ENCODE results near the gene CIT. TPM values are rescaled to one million over a fixed set of nuclear protein-coding genes. Genes with fewer than 3 reads are reported as not detected.

Gene CIT, protein sequence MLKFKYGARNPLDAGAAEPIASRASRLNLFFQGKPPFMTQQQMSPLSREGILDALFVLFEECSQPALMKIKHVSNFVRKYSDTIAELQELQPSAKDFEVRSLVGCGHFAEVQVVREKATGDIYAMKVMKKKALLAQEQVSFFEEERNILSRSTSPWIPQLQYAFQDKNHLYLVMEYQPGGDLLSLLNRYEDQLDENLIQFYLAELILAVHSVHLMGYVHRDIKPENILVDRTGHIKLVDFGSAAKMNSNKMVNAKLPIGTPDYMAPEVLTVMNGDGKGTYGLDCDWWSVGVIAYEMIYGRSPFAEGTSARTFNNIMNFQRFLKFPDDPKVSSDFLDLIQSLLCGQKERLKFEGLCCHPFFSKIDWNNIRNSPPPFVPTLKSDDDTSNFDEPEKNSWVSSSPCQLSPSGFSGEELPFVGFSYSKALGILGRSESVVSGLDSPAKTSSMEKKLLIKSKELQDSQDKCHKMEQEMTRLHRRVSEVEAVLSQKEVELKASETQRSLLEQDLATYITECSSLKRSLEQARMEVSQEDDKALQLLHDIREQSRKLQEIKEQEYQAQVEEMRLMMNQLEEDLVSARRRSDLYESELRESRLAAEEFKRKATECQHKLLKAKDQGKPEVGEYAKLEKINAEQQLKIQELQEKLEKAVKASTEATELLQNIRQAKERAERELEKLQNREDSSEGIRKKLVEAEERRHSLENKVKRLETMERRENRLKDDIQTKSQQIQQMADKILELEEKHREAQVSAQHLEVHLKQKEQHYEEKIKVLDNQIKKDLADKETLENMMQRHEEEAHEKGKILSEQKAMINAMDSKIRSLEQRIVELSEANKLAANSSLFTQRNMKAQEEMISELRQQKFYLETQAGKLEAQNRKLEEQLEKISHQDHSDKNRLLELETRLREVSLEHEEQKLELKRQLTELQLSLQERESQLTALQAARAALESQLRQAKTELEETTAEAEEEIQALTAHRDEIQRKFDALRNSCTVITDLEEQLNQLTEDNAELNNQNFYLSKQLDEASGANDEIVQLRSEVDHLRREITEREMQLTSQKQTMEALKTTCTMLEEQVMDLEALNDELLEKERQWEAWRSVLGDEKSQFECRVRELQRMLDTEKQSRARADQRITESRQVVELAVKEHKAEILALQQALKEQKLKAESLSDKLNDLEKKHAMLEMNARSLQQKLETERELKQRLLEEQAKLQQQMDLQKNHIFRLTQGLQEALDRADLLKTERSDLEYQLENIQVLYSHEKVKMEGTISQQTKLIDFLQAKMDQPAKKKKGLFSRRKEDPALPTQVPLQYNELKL (N-terminal part only)
- 1 to 10 TPM; 2.8 to 4.2 (median 3.6) TPM for total RNA-seq
- 2.0 TPM for total RNA-seq (2013)

DNA sequence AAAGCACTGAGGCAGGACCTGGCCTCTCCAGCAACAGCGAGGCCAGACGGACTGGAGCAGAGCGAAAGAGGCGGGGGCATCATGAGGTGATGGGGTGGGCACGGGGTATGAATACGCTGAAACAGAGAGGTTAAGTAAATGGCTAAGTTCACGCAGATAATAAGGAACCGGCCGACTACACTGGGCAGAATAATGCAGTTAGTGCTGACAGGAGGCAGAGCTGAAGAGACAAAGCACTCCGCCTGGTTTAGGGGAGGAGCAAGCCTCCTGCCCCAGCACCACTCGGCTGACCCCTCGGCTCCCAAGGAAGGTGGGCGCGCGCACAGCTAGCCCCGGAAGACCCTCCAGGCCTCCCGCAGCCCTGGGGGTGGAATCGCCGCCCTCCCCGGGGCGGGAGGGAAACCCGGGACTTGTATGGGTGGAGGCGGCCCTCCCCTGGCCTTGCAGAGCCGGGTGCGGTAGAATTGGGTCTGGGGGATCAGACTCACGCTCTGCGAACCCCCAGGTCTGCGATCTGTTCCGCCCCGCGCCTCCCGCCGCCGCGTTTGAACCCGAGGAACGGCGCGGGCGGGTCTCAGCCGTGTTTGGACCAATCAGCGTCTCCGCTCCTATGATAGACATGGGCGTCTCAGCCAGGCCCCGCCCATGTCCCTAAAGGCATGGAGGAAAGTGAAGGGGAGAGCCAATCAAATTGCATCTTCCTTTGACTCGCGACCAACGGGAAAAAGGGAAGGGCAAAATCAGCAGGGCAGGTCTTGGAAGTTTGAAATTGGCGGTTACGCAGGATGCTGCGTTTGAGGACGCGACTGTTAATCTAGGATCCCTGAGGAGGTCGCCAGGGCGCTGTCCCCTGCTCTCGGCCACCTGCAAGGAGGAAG is at the start of gene CIT:
Gene CIT, minus strand, starts transcription at position 560 of the 878 bp plus-strand sequence. CDS start 1,152 bp downstream, outside the sequence.
- peak within 1 kb of the TSS in 1 of 2 donors; percentile 82 for H3K27ac Mint-ChIP-seq
- peak; percentile 97 to 100 (median 99) for ATAC-seq
- H3K4me3 ChIP-seq (ENCODE audit: low read length), result peak within 1 kb of the TSS; percentile 60
- intact Hi-C loops (cut with micrococcal nuclease), result no loop called here
- peaks cover 11% of the 10 kb centered on the region for H3K4me1 ChIP-seq (ENCODE audit: control insufficient read depth, insufficient read depth, low read length)
- H3K27ac ChIP-seq (ENCODE audit: low read length), result no peak within 1 kb of the TSS
- H3K9me3 Mint-ChIP-seq, result no peaks in the 10 kb centered on the region
- DNase-seq, result peak; percentile 77 to 94
- WGBS (ENCODE audit: insufficient coverage), result under 1% methylated on average over 56 of the region's 56 CpGs
- no peaks in the 10 kb centered on the region for H3K27me3 ChIP-seq (ENCODE audit: control insufficient read depth, insufficient read depth, low read length)
- TF ChIP-seq, protein P1, sequence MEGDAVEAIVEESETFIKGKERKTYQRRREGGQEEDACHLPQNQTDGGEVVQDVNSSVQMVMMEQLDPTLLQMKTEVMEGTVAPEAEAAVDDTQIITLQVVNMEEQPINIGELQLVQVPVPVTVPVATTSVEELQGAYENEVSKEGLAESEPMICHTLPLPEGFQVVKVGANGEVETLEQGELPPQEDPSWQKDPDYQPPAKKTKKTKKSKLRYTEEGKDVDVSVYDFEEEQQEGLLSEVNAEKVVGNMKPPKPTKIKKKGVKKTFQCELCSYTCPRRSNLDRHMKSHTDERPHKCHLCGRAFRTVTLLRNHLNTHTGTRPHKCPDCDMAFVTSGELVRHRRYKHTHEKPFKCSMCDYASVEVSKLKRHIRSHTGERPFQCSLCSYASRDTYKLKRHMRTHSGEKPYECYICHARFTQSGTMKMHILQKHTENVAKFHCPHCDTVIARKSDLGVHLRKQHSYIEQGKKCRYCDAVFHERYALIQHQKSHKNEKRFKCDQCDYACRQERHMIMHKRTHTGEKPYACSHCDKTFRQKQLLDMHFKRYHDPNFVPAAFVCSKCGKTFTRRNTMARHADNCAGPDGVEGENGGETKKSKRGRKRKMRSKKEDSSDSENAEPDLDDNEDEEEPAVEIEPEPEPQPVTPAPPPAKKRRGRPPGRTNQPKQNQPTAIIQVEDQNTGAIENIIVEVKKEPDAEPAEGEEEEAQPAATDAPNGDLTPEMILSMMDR (IDR thresholded peaks at IDR 0.05), result no peak
- no peaks in the 10 kb centered on the region for H3K36me3 Mint-ChIP-seq
- H3K27me3 Mint-ChIP-seq (ENCODE audit: low read depth in 2 of 2), result peaks cover 6 to 8% of the 10 kb centered on the region in 2 donors
- H3K9me3 ChIP-seq (ENCODE audit: control insufficient read depth, insufficient read depth, low read length), result no peaks in the 10 kb centered on the region
- H3K4me1 Mint-ChIP-seq, result peaks cover 16 to 17% of the 10 kb centered on the region in 2 donors
- H3K36me3 ChIP-seq (ENCODE audit: control insufficient read depth, insufficient read depth, low read length), result no peaks in the 10 kb centered on the region
- H3K4me3 Mint-ChIP-seq, result peak within 1 kb of the TSS; percentile 96

DNA sequence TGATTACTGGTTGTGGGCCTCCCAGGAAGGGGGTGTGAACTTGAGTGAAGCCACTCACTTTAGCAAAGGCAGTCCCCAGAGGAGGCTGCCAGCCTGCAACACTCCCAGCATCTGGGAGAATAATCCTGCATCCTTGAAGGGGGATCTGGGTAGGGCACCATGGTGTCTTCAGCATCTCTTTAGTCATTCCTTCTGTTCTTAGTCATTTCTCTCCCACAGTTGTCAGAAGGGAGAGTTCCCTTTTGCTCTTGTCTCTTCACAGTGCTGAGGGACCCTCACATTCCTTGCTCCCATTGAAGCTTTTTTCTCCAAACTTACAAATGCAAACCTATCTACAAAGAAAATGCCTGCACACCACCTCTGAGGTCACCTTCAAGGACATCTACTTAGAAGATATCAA is 48.1 kb upstream of the CIT start:
- H3K9me3 ChIP-seq (ENCODE audit: control insufficient read depth, insufficient read depth, low read length), result no peaks in the 10 kb centered on the region
- no peaks in the 10 kb centered on the region for H3K4me1 Mint-ChIP-seq
- H3K36me3 Mint-ChIP-seq, result no peaks in the 10 kb centered on the region
- no peaks in the 10 kb centered on the region for H3K4me1 ChIP-seq (ENCODE audit: control insufficient read depth, insufficient read depth, low read length)
- H3K27me3 ChIP-seq (ENCODE audit: control insufficient read depth, insufficient read depth, low read length), result no peaks in the 10 kb centered on the region
- TF ChIP-seq, protein P1 (IDR thresholded peaks at IDR 0.05), result no peak
- H3K4me3 ChIP-seq (ENCODE audit: low read length), result no peak overlapping the region
- H3K9me3 Mint-ChIP-seq, result no peaks in the 10 kb centered on the region
- H3K36me3 ChIP-seq (ENCODE audit: control insufficient read depth, insufficient read depth, low read length), result no peaks in the 10 kb centered on the region
- intact Hi-C loops (cut with micrococcal nuclease), result no loop called here
- no peak overlapping the region for H3K27ac ChIP-seq (ENCODE audit: low read length)
- no peak overlapping the region for H3K4me3 Mint-ChIP-seq
- DNase-seq (no peak), ATAC-seq (no peak)
- peaks cover 0 to 9% of the 10 kb centered on the region in 2 donors for H3K27me3 Mint-ChIP-seq (ENCODE audit: low read depth in 2 of 2)
- H3K27ac Mint-ChIP-seq, result no peak overlapping the region

DNA sequence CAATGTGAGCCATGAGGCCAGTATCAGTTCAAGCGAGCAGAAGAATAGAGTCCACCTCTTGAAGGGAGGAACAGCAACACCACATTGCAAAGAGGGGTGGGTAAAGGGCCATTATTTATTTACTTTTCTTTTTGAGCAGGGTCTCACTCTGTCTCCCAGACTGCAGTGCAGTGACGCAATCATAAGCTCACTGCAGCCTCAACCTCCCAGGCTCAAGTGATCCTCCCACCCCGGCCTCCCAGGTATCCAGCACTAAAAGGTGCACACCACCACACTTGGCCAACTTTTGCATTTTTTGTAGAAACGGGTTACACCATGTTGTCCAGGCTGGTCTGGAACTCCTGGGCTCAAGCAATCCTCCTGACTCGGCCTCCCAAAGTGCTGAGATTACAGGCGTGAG is 42.9 kb upstream of the CIT start:
- no peaks in the 10 kb centered on the region for H3K27me3 ChIP-seq (ENCODE audit: control insufficient read depth, insufficient read depth, low read length)
- 91% methylated on average over 6 of the region's 6 CpGs for WGBS (ENCODE audit: insufficient coverage)
- TF ChIP-seq, protein P1 (IDR thresholded peaks at IDR 0.05), result no peak
- H3K27me3 Mint-ChIP-seq (ENCODE audit: low read depth in 2 of 2), result peaks cover 0 to 13% of the 10 kb centered on the region in 2 donors
- H3K27ac ChIP-seq (ENCODE audit: low read length), result no peak overlapping the region
- no peaks in the 10 kb centered on the region for H3K4me1 Mint-ChIP-seq
- no peaks in the 10 kb centered on the region for H3K4me1 ChIP-seq (ENCODE audit: control insufficient read depth, insufficient read depth, low read length)
- H3K9me3 ChIP-seq (ENCODE audit: control insufficient read depth, insufficient read depth, low read length), result no peaks in the 10 kb centered on the region
- no peaks in the 10 kb centered on the region for H3K36me3 ChIP-seq (ENCODE audit: control insufficient read depth, insufficient read depth, low read length)
- H3K27ac Mint-ChIP-seq, result no peak overlapping the region
- H3K36me3 Mint-ChIP-seq, result no peaks in the 10 kb centered on the region
- H3K4me3 ChIP-seq (ENCODE audit: low read length), result no peak overlapping the region
- no peaks in the 10 kb centered on the region for H3K9me3 Mint-ChIP-seq
- no peak for DNase-seq
- intact Hi-C loops (cut with micrococcal nuclease), result no loop called here
- no peak overlapping the region for H3K4me3 Mint-ChIP-seq
- ATAC-seq, result no peak

All from natural killer cell (primary cell).